ENCODE results near the gene SLMAP. TPM values are rescaled to one million over a fixed set of nuclear protein-coding genes. Genes with fewer than 3 reads are reported as not detected.
A peak's percentile ranks its signal among the peaks of the same experiment; 100 is the strongest.

The SLMAP gene
- total and polyA plus RNA-seq, 7 donors = 28.2 to 745 (median 300) TPM

- no peak overlapping the region for H3K4me3 ChIP-seq
- H3K9me3 ChIP-seq = no peaks in the 10 kb centered on the region
- peaks cover 0 to 22% (median 21%) of the 10 kb centered on the region in 4 donors for H3K4me1 ChIP-seq
- WGBS, 2 donors = 80 to 81% methylated on average over 7 of the region's 7 CpGs
- TF ChIP-seq POLR2A (IDR thresholded peaks at IDR 0.05) = no peak
- H3K27me3 ChIP-seq = no peaks in the 10 kb centered on the region
- no peak for DNase-seq
- peak overlapping the region in 2 of 4 donors; percentile 34 to 53 for H3K27ac ChIP-seq
- intact Hi-C loops (cut with DNase I) = no loop called here
- no peaks in the 10 kb centered on the region for H3K36me3 ChIP-seq
Measured at GRCh38 chr3:57737840-57738239, 18.3 kb upstream of the SLMAP start.

- Histone ChIP-seq H3K4me3 (no peak overlapping the region), H3K27ac (peak overlapping the region in 1 of 4 donors; percentile 25), H3K36me3 (no peaks in the 10 kb centered on the region), H3K27me3 (no peaks in the 10 kb centered on the region), H3K9me3 (no peaks in the 10 kb centered on the region), H3K4me1 (peaks cover 0 to 22% (median 21%) of the 10 kb centered on the region in 4 donors)
- intact Hi-C loops (cut with DNase I) = no loop called here
- no peak for TF ChIP-seq CTCF (IDR thresholded peaks at IDR 0.05)
- TF ChIP-seq POLR2AphosphoS5 (IDR thresholded peaks at IDR 0.05) = no peak
- TF ChIP-seq POLR2A (IDR thresholded peaks at IDR 0.05) = no peak
- TF ChIP-seq EP300 (IDR thresholded peaks at IDR 0.05) = no peak
- DNase-seq = no peak
- WGBS, 2 donors = 72 to 83% methylated on average over 5 of the region's 5 CpGs
Measured at GRCh38 chr3:57738391-57738790, 17.7 kb upstream of the SLMAP start.

GRCh38 chr3:57740027-57740426, 16.1 kb upstream of the SLMAP start:
- Histone ChIP-seq H3K27me3 (no peaks in the 10 kb centered on the region), H3K36me3 (no peaks in the 10 kb centered on the region), H3K9me3 (no peaks in the 10 kb centered on the region), H3K27ac (no peak overlapping the region), H3K4me1 (peaks cover 0 to 22% (median 21%) of the 10 kb centered on the region in 4 donors), H3K4me3 (no peak overlapping the region)
- DNase-seq = no peak
- TF ChIP-seq POLR2AphosphoS5 (IDR thresholded peaks at IDR 0.05) (no peak), CTCF (IDR thresholded peaks at IDR 0.05) (no peak), EP300 (IDR thresholded peaks at IDR 0.05) (no peak), POLR2A (IDR thresholded peaks at IDR 0.05) (no peak)
- WGBS, 2 donors = 88 to 91% methylated on average over 5 of the region's 5 CpGs
- intact Hi-C loops (cut with DNase I) = no loop called here

- H3K27me3 ChIP-seq = no peaks in the 10 kb centered on the region
- H3K9me3 ChIP-seq = no peaks in the 10 kb centered on the region
- H3K27ac ChIP-seq = no peak overlapping the region
- H3K4me1 ChIP-seq = peaks cover 0 to 5% (median 3%) of the 10 kb centered on the region in 4 donors
- WGBS, 2 donors = 84 to 88% methylated on average over 1 of the region's 1 CpG
- TF ChIP-seq EP300 (IDR thresholded peaks at IDR 0.05) (no peak), POLR2A (IDR thresholded peaks at IDR 0.05) (no peak), POLR2AphosphoS5 (IDR thresholded peaks at IDR 0.05) (no peak), CTCF (IDR thresholded peaks at IDR 0.05) (no peak)
- intact Hi-C loops (cut with DNase I) = no loop called here
- no peak for DNase-seq
- no peak overlapping the region for H3K4me3 ChIP-seq
- no peaks in the 10 kb centered on the region for H3K36me3 ChIP-seq
Measured at GRCh38 chr3:57743496-57743895, 12.6 kb upstream of the SLMAP start.

- no peak for TF ChIP-seq CTCF (IDR thresholded peaks at IDR 0.05)
- no peak for TF ChIP-seq POLR2AphosphoS5 (IDR thresholded peaks at IDR 0.05)
- TF ChIP-seq EP300 (IDR thresholded peaks at IDR 0.05) = no peak
- no peak for TF ChIP-seq POLR2A (IDR thresholded peaks at IDR 0.05)
- Histone ChIP-seq H3K4me1 (no peaks in the 10 kb centered on the region), H3K27me3 (no peaks in the 10 kb centered on the region), H3K27ac (no peak overlapping the region), H3K4me3 (no peak overlapping the region), H3K36me3 (no peaks in the 10 kb centered on the region), H3K9me3 (no peaks in the 10 kb centered on the region)
- intact Hi-C loops (cut with DNase I) = no loop called here
- 94 to 96% methylated on average over 3 of the region's 3 CpGs for WGBS, 2 donors
- DNase-seq = no peak
Measured at GRCh38 chr3:57745101-57745500, 11.0 kb upstream of the SLMAP start.

All from sigmoid colon (tissue), 7 donors.